ENCODE data around the gene ATG4D.

Gene ATG4D

DNA sequence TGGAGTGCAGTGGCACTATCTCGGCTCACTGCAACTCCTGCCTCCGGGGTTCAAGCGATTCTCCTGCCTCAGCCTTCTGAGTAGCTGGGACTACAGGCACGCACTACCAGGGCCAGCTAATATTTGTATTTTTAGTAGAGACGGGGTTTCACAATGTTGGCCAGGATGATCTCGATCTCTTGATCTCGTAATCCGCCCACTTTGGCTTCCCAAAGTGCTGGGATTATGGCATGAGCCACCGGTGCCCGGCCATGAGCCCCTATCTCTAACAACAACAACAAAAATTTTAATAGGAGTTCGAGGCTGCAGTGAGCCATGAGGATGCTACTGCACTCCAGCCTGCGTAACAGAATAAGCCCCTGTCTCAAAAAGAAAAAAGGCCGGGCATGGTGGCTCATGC lies 38.4 kb downstream of the ATG4D start:
- no peak for DNase-seq

DNA sequence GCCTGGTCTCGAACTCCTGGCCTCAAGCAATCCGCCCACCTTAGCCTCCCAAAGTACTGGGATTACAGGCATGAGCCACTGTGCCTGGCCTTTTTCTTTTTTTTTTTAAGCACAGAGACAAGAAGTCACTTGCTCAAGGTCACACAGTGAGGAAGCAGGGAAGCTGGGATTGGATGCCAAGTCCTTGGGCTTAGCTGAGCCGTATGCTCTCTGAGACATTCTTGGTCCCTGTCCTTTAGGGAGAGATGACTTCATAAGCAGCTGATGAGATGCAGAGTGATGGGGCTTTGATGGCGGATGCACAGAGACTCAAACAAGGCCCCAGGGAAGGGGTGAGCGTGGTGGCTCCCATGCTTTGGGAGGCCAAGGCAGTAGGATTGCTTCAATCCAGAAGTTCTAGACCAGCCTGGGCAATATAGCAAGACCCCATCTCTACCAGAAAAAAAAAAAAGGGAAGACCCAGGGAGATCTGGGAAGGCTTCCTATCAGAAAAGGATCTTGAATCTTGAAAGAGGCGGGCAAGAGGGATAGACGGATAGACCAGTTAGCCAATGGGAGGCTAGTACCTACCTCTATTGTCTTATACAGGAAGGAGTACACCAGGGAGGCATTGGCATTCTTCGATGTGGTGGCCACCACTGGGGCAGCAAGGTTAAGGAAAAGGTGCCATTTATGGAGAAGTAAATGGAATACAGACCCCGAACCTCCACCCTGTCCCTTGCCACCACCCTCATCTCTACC lies 39.5 kb downstream of the ATG4D start:
- no peak for DNase-seq

DNA sequence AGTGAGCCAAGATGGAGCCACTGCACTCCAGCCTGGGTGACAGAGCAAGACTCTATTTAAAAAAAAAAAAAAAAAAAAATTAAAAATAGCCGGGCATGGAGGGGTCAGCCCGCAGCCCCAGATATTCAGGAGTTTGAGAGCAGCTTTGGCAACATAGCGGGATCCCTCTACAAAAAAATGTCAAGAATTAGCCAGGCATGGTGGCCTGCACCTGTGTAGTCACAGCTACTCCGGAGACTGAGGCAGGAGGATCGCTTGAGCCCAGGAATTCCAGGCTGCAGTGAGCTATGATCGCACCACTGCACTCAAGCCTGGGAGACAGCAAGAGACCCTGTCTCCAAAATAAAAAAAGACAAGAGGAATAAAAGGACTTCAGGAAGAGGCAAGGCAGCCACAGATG lies 42.7 kb downstream of the ATG4D start:
- DNase-seq = no peak

DNA sequence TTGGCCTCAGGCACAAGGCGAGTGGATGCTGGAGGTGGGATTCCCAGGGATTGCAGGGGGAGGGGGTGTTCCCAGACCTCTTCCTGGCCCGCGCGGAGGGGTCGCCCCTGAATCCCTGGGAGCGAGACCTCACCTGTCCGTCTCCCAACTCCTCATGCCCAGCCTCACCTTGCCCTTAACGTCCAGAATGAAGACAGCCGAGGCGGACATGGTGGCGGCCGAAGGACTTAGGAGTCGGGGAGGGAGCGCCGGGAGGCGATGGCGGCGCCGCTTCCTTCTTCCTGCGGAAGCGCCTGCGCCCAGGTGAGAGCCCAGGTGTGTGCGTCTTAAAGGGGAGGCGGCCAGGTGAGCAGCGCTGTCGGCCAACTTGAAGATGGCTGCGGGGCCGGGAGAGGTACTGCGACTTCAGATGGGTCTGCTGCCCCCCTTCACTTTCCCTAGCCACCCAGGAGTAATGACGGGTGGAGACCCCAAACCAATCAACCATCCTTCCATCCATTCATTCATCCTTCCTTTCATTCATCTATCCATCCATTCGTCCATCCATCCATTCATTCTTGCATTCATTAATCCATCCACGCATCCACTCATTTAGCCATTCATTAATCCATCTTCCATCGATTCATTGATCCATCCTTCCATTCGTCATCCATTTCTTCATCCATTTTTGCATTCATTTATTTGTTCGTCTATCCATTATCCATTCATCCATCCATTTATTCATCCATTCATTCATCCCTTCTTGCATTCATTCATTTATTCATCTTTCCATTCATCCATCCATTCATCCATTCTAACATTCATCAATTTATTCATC lies 43.5 kb downstream of the ATG4D start, which contains the start of gene AP1M2:
Gene AP1M2, minus strand, starts transcription at position 291 of the 817 bp plus-strand sequence. Its CDS starts 81 bp downstream, at position 210.
- peak; percentile 59 for DNase-seq

DNA sequence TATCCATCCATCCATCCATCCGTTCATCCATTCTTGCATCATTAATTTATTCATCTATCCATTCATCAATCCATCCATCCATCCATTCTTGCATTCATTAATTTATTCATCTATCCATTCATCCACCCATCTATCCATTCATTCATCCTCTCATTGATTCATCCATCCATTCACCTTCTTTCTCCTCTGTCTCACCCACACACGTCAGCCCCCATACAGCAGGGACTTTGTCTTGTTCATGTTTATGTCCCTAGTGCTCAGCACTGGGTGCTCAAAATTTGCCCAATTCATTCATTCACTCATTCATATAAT lies 44.1 kb downstream of the ATG4D start:
- no peak for DNase-seq

DNA sequence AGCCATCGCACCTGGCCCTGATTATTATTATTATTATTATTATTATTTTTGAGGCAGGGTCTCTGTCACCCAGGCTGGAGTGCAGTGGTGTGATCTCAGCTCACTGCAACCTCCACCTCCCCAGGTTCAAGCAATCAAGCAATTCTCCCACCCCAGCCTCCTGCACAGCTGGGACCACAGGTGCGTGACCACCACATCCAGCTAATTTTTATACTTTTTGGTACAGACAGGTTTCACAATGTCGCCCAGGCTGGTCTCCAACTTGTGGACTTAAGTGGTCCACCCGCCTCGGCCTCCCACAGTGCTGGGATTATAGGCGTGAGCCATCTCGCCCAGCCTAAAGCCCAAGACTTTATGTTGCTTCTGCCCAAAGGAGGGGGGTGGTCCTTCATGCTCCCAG lies 49.4 kb downstream of the ATG4D start:
- DNase-seq = no peak

DNA sequence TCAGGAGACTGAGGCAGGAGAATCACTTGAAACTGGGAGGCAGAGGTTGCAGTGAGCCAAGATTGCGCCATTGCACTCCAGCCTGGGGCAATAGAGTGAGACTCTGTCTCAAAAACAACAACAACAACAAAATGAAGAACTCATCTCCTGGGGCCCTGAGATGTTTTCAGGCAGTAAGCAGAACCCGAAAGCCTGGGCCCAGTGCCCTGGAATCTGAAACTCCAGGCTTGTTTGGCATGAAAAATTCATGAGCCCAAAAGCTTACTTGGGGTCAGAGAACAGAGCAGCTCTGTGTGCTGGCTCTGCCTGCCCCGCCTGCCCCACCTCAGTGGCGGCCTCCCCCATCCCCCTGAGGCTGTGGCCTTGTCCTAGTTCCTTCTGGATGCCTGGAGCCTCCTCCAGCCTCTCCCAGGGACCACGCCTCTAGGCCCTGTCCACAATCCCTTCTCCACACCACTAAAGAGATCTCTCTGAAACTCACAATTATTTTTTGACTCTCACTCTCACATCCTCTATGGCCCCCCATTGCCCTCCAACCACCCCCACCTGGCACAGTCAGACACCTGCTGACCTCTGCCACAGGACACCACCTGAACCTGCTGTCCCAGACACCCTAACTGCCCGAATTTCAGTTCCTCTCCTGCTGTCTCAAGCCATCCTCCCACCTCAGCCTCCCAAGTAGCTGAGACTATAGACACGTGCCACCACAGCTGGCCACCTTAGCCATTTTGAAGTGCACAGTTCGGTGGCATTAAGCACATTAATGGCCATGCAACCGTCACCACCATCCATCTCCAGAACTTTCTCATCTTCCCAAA lies 50.3 kb downstream of the ATG4D start:
- no peak for DNase-seq

DNA sequence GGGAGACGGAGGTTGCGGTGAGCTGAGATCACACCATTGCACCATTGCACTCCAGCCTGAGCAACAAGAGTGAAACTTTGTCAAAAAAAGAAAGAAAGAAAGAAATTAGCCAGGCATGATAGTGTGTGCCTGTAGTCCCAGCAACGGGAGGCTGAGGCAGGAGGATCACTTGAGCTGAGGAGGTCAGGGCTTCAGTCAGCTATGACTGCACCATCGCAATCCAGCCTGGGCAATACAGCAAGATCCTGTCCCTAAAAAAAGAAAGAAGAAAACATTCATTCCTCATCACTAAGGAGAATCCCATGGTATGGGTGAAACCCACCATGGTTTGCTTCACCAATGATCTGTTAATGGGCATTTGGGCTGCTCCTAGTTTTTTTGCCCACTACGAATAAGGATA lies 56.4 kb downstream of the ATG4D start:
- DNase-seq = no peak

DNA sequence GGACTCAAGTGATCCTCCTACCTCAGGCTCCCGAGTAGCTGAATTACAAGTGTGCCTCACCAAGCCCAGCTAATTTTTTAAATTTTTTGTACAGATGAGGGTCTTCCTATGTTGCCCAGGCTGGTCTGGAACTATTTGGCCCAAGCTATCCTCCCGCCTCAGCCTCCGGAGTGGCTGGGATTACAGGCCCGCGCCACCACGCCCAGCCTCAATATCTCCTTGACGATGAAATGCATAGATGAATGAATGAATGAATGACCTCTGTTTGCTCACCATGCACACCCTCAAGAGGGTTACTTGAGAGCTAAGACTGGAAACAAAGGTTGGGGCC lies 58.3 kb downstream of the ATG4D start:
- no peak for DNase-seq

DNA sequence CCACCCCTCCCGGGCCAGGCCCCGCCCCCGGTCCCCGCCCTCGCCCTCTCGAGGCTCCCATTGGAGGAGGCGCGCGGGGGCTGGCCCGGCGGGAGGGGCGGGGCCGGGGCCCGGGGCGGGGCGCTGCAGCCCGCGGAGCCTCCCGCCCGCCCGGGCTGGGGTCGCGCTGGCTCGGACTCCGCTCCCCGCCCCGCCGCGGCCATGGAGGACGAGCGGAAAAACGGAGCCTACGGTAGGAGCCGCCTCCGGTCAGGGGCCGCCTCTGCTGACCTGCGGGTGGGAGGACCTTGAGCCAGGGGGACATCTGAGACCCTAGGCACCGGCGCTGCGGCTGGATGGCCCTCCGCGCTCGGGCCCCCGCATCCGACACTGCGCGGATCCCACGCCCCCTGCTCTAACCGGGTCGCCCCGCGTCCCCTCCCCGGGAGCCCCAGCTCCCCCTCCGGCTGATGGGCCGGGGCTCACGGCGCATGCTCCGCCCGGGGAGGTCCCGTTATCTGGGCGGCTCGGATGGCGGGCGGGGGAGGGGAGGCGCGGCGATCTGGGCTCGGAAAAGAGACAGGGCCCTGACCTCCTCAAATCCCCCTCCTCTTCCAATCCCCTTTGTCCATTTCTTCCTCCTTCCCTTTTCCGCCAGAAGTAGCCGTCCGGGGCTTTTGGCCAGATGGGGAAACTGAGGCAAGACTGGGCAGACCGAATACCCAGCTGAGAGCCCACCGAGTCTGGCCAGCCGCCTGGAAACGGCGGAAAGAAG lies 58.8 kb downstream of the ATG4D start:
- DNase-seq = peak; percentile 68
